OCI-LY1 (cell line): ENCODE measurements around the gene PROM2.

Experiments
- CTCF ChIP-seq: fragments of 200-600 bp; sonication (generic), shearing (Covaris generic); IDR thresholded peaks from 2 replicates; pipeline ENCODE4 v1.5.1; 2017; ENCODE audit warnings: mild to moderate bottlenecking, antibody characterized with exemption, low read length, moderate library complexity, mixed read lengths
- EZH2 ChIP-seq: fragments of 200-600 bp; sonication (generic), shearing (Covaris generic); IDR thresholded peaks from 2 replicates; pipeline ENCODE4 v1.8.0; 2017; ENCODE audit warnings: borderline replicate concordance, mixed run types, mild to moderate bottlenecking, antibody characterized with exemption, low read length, moderate library complexity, mixed read lengths

GRCh38 chr2:95272299-95272751 is 1.9 kb upstream of the PROM2 start:
- no peak for TF ChIP-seq EZH2
- TF ChIP-seq CTCF, result no peak
